Mammary epithelial cell (primary cell): ENCODE data around the gene DCK.

Source experiments
- EZH2 ChIP-seq: IDR thresholded peaks from 2 replicates; pipeline ENCODE4 v1.6.1; 2012; ENCODE audit warnings: low read length, inconsistent platforms, borderline replicate concordance
- TF ChIP-seq, protein P1 (sequence below), 2 donors: IDR thresholded peaks in 1 of 2; conservative IDR thresholded peaks in 1 of 2; 2 replicates each; pipeline ENCODE4 v1.5.1; 2011 to 2012; ENCODE audit warnings: inconsistent platforms in 2 of 2, low read length in 2 of 2, mild to moderate bottlenecking in 2 of 2, control low read depth in 1 of 2, low read depth in 1 of 2; ENCODE audit not compliant: insufficient read depth in 1 of 2; ENCODE audit errors: extremely low read depth in 1 of 2

DNA sequence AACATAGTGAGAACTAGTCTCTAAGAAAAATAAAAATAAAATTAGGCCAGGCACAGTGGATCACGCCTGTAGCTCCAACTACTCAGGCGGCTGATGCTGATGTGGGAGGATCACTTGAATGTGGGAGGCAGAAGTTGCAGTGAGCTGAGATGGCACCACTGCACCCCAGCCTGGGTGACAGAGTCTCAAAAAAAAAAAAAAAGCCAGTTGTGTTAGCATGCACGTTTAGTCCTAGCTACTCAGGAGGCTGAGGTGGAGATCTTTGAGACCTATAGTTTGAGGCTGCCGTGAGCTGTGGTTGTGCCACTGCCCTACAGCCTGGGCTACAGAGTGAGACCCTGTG, 2.5 kb downstream of the DCK start:
- TF ChIP-seq, protein P1, sequence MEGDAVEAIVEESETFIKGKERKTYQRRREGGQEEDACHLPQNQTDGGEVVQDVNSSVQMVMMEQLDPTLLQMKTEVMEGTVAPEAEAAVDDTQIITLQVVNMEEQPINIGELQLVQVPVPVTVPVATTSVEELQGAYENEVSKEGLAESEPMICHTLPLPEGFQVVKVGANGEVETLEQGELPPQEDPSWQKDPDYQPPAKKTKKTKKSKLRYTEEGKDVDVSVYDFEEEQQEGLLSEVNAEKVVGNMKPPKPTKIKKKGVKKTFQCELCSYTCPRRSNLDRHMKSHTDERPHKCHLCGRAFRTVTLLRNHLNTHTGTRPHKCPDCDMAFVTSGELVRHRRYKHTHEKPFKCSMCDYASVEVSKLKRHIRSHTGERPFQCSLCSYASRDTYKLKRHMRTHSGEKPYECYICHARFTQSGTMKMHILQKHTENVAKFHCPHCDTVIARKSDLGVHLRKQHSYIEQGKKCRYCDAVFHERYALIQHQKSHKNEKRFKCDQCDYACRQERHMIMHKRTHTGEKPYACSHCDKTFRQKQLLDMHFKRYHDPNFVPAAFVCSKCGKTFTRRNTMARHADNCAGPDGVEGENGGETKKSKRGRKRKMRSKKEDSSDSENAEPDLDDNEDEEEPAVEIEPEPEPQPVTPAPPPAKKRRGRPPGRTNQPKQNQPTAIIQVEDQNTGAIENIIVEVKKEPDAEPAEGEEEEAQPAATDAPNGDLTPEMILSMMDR (conservative IDR thresholded peaks at IDR 0.05 in 1 of 2, IDR thresholded peaks at IDR 0.05 in 1 of 2; ENCODE audit: extremely low read depth in 1 of 2, insufficient read depth in 1 of 2, low read depth in 1 of 2, low read length in 2 of 2): no peak
- TF ChIP-seq EZH2: no peak
